IMR-90 (cell line): Measurements from ENCODE around the gene AMACR.

Experiments used
- CEBPB ChIP-seq: IDR thresholded peaks from 2 replicates; pipeline ENCODE4 v1.6.1; 2012; ENCODE audit warnings: low read depth, low read length, improper control_type of control experiment
- MAZ ChIP-seq: IDR thresholded peaks from 2 replicates; pipeline ENCODE4 v1.6.1; 2012; ENCODE audit warnings: low read depth, mild to moderate bottlenecking, low read length, improper control_type of control experiment, moderate library complexity, borderline replicate concordance
- POLR2A ChIP-seq: IDR thresholded peaks from 2 replicates; pipeline ENCODE4 v1.6.1; 2012; ENCODE audit warnings: mild to moderate bottlenecking, low read depth, low read length
- RAD21 ChIP-seq: IDR thresholded peaks from 2 replicates; pipeline ENCODE4 v1.6.1; 2012; ENCODE audit warnings: low read length, improper control_type of control experiment
- TF ChIP-seq, protein P1 (sequence below): conservative IDR thresholded peaks from 2 replicates; pipeline ENCODE4 v1.5.1; 2012; ENCODE audit warnings: mild to moderate bottlenecking, low read depth, low read length, improper control_type of control experiment
- TF ChIP-seq, protein P2 (sequence below): fragments of 150-350 bp; IDR thresholded peaks from 2 replicates; pipeline ENCODE4 v1.6.1; 2016; ENCODE audit warnings: low read depth, mild to moderate bottlenecking, low read length, moderate library complexity, borderline replicate concordance

GRCh38 chr5:33973271-33973670, 34.6 kb downstream of the AMACR start:
- TF ChIP-seq, protein P1, sequence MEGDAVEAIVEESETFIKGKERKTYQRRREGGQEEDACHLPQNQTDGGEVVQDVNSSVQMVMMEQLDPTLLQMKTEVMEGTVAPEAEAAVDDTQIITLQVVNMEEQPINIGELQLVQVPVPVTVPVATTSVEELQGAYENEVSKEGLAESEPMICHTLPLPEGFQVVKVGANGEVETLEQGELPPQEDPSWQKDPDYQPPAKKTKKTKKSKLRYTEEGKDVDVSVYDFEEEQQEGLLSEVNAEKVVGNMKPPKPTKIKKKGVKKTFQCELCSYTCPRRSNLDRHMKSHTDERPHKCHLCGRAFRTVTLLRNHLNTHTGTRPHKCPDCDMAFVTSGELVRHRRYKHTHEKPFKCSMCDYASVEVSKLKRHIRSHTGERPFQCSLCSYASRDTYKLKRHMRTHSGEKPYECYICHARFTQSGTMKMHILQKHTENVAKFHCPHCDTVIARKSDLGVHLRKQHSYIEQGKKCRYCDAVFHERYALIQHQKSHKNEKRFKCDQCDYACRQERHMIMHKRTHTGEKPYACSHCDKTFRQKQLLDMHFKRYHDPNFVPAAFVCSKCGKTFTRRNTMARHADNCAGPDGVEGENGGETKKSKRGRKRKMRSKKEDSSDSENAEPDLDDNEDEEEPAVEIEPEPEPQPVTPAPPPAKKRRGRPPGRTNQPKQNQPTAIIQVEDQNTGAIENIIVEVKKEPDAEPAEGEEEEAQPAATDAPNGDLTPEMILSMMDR, result no peak
- TF ChIP-seq CEBPB, result no peak
- no peak for TF ChIP-seq RAD21
- TF ChIP-seq, protein P2, sequence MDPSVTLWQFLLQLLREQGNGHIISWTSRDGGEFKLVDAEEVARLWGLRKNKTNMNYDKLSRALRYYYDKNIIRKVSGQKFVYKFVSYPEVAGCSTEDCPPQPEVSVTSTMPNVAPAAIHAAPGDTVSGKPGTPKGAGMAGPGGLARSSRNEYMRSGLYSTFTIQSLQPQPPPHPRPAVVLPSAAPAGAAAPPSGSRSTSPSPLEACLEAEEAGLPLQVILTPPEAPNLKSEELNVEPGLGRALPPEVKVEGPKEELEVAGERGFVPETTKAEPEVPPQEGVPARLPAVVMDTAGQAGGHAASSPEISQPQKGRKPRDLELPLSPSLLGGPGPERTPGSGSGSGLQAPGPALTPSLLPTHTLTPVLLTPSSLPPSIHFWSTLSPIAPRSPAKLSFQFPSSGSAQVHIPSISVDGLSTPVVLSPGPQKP, result no peak
- TF ChIP-seq POLR2A, result no peak
- no peak for TF ChIP-seq MAZ
